HEK293T (cell line): ENCODE measurements around the gene TTC12.

Experiments used
- CTCF ChIA-PET: fragments of 350-600 bp; formaldehyde crosslinking; extraction: SDS; loops from one replicate; lab custom pipeline; 2021; ENCODE audit warnings: antibody characterized with exemption, inconsistent platforms; lab: Yijun Ruan, JAX
- POLR2A ChIA-PET: fragments of 350-600 bp; formaldehyde crosslinking; extraction: SDS; loops from one replicate; lab custom pipeline; 2020; ENCODE audit warnings: antibody characterized with exemption, inconsistent platforms; lab: Yijun Ruan, JAX
- DNase-seq: peaks from one replicate; pipeline ENCODE4 v3.0.0; 2012; ENCODE audit warnings: mixed read lengths; ENCODE audit errors: extremely low spot score
- ARNT ChIP-seq: fragments of 450-650 bp; IDR thresholded peaks from 2 replicates; pipeline ENCODE4 v1.6.1; 2017; ENCODE audit warnings: mild to moderate bottlenecking
- BHLHE40 ChIP-seq: fragments of 450-650 bp; IDR thresholded peaks from 2 replicates; pipeline ENCODE4 v1.6.1; 2016; ENCODE audit warnings: mild to moderate bottlenecking, moderate library complexity, borderline replicate concordance
- CTBP1 ChIP-seq: fragments of 450-650 bp; IDR thresholded peaks from 2 replicates; pipeline ENCODE4 v1.6.1; 2016; ENCODE audit warnings: borderline replicate concordance
- ELF4 ChIP-seq: fragments of 450-650 bp; IDR thresholded peaks from 2 replicates; pipeline ENCODE4 v1.6.1; 2017; ENCODE audit warnings: antibody characterized with exemption
- FOXA1 ChIP-seq: fragments of 450-650 bp; IDR thresholded peaks from 2 replicates; pipeline ENCODE4 v1.6.1; 2016; ENCODE audit warnings: mild to moderate bottlenecking
- FOXK2 ChIP-seq: fragments of 450-650 bp; IDR thresholded peaks from 2 replicates; pipeline ENCODE4 v1.6.1; 2016; ENCODE audit warnings: mild to moderate bottlenecking
- FOXM1 ChIP-seq: fragments of 450-650 bp; IDR thresholded peaks from 2 replicates; pipeline ENCODE4 v1.6.1; 2017; ENCODE audit warnings: mild to moderate bottlenecking, borderline replicate concordance
- HDGF ChIP-seq: fragments of 450-650 bp; IDR thresholded peaks from 2 replicates; pipeline ENCODE4 v1.6.1; 2017; ENCODE audit warnings: antibody characterized with exemption, borderline replicate concordance
- L3MBTL2 ChIP-seq: fragments of 450-650 bp; conservative IDR thresholded peaks from 2 replicates; pipeline ENCODE4 v1.6.1; 2016; ENCODE audit warnings: mild to moderate bottlenecking
- LEF1 ChIP-seq: fragments of 450-650 bp; IDR thresholded peaks from 2 replicates; pipeline ENCODE4 v1.6.1; 2017; ENCODE audit warnings: mild to moderate bottlenecking, borderline replicate concordance
- NFRKB ChIP-seq: fragments of 450-650 bp; IDR thresholded peaks from 2 replicates; pipeline ENCODE4 v1.6.1; 2016; ENCODE audit warnings: mild to moderate bottlenecking, moderate library complexity
- SP1 ChIP-seq: fragments of 450-650 bp; IDR thresholded peaks from 2 replicates; pipeline ENCODE4 v1.6.1; 2017
- SUZ12 ChIP-seq: fragments of 450-650 bp; IDR thresholded peaks from 2 replicates; pipeline ENCODE4 v1.6.1; 2016; ENCODE audit warnings: mild to moderate bottlenecking
- TARDBP ChIP-seq: fragments of 450-650 bp; IDR thresholded peaks from 2 replicates; pipeline ENCODE4 v1.6.1; 2016
- ZNF384 ChIP-seq: fragments of 450-650 bp; IDR thresholded peaks from 2 replicates; pipeline ENCODE4 v1.6.1; 2016
- TF ChIP-seq, protein P1 (sequence below): fragments of 450-650 bp; IDR thresholded peaks from 2 replicates; pipeline ENCODE4 v1.6.1; 2016

Gene TTC12

DNA sequence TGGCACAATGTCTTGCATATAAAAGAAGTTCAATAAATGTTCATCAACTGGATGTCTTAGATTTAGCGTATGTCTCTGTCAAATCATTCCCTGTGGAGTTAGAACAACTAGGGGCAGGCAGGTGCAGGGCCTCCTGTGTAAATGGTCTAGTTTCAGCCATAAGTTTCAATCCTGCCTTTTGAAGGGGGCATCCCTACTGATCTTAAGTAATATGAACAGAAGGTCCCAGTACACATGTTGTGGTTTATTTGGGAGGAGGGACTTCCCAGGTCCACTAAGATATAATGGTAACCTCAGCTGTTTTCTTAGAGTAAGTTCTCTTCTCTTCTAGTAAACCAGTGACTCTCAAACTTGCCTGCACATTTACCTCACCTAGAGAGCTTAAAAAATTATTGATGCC, 19.8 kb downstream of the TTC12 start:
- POLR2A ChIA-PET, result no interaction called here
- CTCF ChIA-PET, result no interaction called here
- DNase-seq, result no peak
- no peak for TF ChIP-seq FOXK2
- no peak for TF ChIP-seq SUZ12
- TF ChIP-seq SP1, result no peak
- TF ChIP-seq, protein P1, sequence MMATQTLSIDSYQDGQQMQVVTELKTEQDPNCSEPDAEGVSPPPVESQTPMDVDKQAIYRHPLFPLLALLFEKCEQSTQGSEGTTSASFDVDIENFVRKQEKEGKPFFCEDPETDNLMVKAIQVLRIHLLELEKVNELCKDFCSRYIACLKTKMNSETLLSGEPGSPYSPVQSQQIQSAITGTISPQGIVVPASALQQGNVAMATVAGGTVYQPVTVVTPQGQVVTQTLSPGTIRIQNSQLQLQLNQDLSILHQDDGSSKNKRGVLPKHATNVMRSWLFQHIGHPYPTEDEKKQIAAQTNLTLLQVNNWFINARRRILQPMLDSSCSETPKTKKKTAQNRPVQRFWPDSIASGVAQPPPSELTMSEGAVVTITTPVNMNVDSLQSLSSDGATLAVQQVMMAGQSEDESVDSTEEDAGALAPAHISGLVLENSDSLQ, result no peak
- no peak for TF ChIP-seq FOXA1
- TF ChIP-seq ZNF384, result no peak
- TF ChIP-seq LEF1, result no peak
- TF ChIP-seq NFRKB, result no peak
- TF ChIP-seq CTBP1, result no peak
- TF ChIP-seq TARDBP, result no peak
- TF ChIP-seq L3MBTL2, result no peak
- no peak for TF ChIP-seq ARNT

DNA sequence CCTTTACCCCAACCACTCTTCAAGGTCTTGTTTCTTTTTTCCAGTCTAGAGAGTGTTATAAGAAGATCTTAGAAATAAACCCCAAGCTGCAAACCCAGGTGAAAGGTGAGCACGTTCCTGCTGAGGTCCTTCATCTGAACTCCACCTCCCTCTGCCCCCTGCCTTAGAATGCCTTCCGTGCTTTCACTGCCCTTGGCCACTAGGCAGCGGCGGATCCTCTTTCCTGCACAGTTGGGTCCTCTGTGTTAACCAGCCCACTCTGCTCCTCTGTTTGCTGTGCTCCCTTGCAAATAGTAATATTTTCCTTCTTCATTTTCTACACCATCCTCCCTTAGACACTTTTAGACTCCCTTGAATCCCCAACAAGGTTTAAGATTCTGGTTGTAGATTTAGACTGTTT, 24.3 kb downstream of the TTC12 start:
- CTCF ChIA-PET, result no interaction called here
- DNase-seq, result no peak
- POLR2A ChIA-PET, result no interaction called here
- no peak for TF ChIP-seq ARNT
- no peak for TF ChIP-seq LEF1
- no peak for TF ChIP-seq BHLHE40
- TF ChIP-seq FOXA1, result no peak
- TF ChIP-seq FOXM1, result no peak
- no peak for TF ChIP-seq L3MBTL2
- TF ChIP-seq FOXK2, result no peak
- no peak for TF ChIP-seq ZNF384
- no peak for TF ChIP-seq HDGF

GRCh38 chr11:113339929-113340589, 25.7 kb downstream of the TTC12 start:
- TF ChIP-seq ELF4 (no peak), FOXK2 (no peak), SP1 (no peak), ZNF384 (no peak), FOXM1 (no peak), SUZ12 (no peak), NFRKB (no peak), CTBP1 (no peak), BHLHE40 (no peak), LEF1 (no peak), HDGF (no peak), L3MBTL2 (no peak)
- TF ChIP-seq, protein P1, result no peak
- ChIA-PET CTCF (no interaction called here), POLR2A (no interaction called here)
- no peak for DNase-seq

DNA sequence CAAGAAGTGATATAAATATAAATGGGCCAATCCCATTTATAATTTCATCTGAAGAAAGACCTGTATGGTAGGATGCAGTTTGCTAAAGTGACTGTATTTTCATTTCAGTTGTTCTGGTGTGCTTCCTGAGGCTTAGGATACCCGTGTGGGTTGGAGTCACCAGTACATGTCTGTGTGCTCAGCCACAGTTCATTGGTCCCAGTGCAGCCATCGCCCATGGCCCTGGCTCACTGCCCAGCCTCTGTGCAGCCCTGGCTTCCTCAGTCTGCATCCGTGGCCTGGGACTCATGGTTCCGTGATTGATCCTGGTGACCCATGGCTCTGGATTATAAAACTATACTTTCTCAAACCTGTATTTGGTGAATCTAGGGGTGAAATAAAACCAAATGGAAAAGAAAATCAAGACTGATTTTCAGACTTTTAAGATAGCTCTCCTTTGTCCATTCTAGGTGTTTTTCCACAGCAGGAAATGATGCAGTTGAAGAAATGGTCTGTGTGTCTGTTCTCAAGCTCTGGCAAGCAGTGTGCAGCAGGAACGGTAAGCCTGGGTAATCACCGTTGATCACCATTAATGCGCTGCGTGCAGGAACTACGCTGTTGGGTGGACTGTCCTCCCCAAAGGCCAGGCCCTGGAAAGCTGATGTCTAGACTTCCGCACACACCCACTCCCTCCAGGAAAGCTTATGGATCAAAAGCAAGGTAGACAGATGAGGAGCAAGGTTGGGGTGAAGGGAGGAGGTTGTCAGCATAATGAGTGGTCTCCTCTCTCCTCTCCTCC, 27.2 kb downstream of the TTC12 start:
- no peak for DNase-seq
- ChIA-PET CTCF (no interaction called here), POLR2A (no interaction called here)
- no peak for TF ChIP-seq BHLHE40
- TF ChIP-seq ZNF384, result no peak
- TF ChIP-seq L3MBTL2, result no peak

DNA sequence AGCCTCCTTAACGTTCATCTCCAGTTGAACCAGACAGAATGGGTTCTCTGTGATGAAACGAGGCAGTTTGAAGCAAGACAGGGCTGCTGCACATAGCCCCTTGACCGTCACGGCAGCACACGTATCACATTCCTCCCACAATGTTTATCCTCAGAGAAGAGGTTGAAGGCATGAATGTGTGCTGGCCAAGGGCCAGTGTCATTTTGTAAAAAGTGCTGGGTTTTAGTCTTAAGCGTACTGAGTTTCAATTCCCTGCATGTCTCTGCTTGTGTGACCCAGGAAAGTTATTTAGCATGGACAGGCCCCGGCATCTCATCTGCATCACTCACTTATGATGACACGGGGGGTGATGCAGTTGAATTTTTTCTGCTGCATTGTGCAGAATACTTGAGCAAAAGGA, 31.6 kb downstream of the TTC12 start:
- TF ChIP-seq CTBP1, result no peak
- no peak for TF ChIP-seq ZNF384
- TF ChIP-seq HDGF, result no peak
- no peak for TF ChIP-seq SUZ12
- TF ChIP-seq SP1, result no peak
- TF ChIP-seq L3MBTL2, result no peak
- TF ChIP-seq FOXK2, result no peak
- TF ChIP-seq BHLHE40, result no peak
- TF ChIP-seq FOXA1, result no peak
- POLR2A ChIA-PET, result no interaction called here
- CTCF ChIA-PET, result interaction anchor here (1.3 kb wide), 1 partner anchor 9 kb away, joined by 4 read pairs; no protein-coding TSS in a partner anchor
- DNase-seq, result no peak

- ChIA-PET CTCF (no interaction called here), POLR2A (no interaction called here)
- DNase-seq, result no peak
- TF ChIP-seq FOXK2, result no peak
- no peak for TF ChIP-seq FOXM1
- no peak for TF ChIP-seq SP1
- TF ChIP-seq ARNT, result no peak
- no peak for TF ChIP-seq BHLHE40
- TF ChIP-seq, protein P1, result no peak
- TF ChIP-seq CTBP1, result no peak
- no peak for TF ChIP-seq SUZ12
- TF ChIP-seq HDGF, result no peak
- TF ChIP-seq TARDBP, result no peak
- no peak for TF ChIP-seq LEF1
- no peak for TF ChIP-seq ZNF384
- TF ChIP-seq FOXA1, result no peak
- no peak for TF ChIP-seq NFRKB
Observed at GRCh38 chr11:113349528-113349927, 35.1 kb downstream of the TTC12 start.
